Testis (tissue), 3 donors: ENCODE data around the gene PPP2R2C. TPM values are rescaled to one million over a fixed set of nuclear protein-coding genes. Genes with fewer than 3 reads are reported as not detected.

Source experiments
- DNase-seq: peaks from one replicate; pipeline ENCODE4 v3.0.0-alpha.2; 2019
- H3K27ac ChIP-seq, 2 donors: fragments of 200-600 bp; sonication (generic); one replicate each; pipeline ENCODE4 v1.5.1; 2019
- H3K27me3 ChIP-seq: fragments of 200-600 bp; sonication (generic); one replicate; pipeline ENCODE4 v1.5.1; 2019
- H3K36me3 ChIP-seq: fragments of 200-600 bp; sonication (generic); one replicate; pipeline ENCODE4 v1.5.1; 2017; ENCODE audit warnings: low read depth; ENCODE audit errors: missing control alignments
- H3K4me1 ChIP-seq: fragments of 200-600 bp; sonication (generic); one replicate; pipeline ENCODE4 v1.5.1; 2019
- H3K4me3 ChIP-seq, 2 donors: fragments of 200-600 bp; sonication (generic); one replicate each; pipeline ENCODE4 v1.5.1; 2017 to 2019
- H3K9me3 ChIP-seq: fragments of 200-600 bp; sonication (generic); one replicate; pipeline ENCODE4 v1.5.1; 2017
- POLR2A ChIP-seq: fragments of 450-650 bp; IDR thresholded peaks from one replicate; pipeline ENCODE4 v1.6.1; 2017; ENCODE audit warnings: antibody characterized with exemption, mild to moderate bottlenecking, moderate library complexity
- WGBS, 2 donors: methylation state at CpG; one replicate each; pipeline ENCODE4 v1.1.5; 2018; 5-methylcytosine and 5-hydroxymethylcytosine counted together
- intact Hi-C: fragments of 100-400 bp; cut with DNase I; formaldehyde crosslinking; loops from one replicate; pipeline ENCODE4 v1.15.1; 2023; ENCODE audit warnings: low total_unique reads
- polyA plus RNA-seq: library from polyadenylated mRNA; stranded (reverse); fragments of 350-450 nt; fragmentation: Illumina TruSeq; extraction: RNeasy Lipid Tissue Mini Kit (QIAGEN cat#74804); gene quantifications from one replicate; pipeline ENCODE4 v1.2.3, GENCODE V29; 2014; ENCODE audit warnings: low read depth, low replicate concordance; ENCODE audit not compliant: insufficient read depth
- total RNA-seq, 2 donors: library from RNA; depleted of rRNA; stranded (reverse); fragments of >200 nt; gene quantifications; one replicate each; pipeline ENCODE4 v1.2.3, GENCODE V29; 2016
- TF ChIP-seq, protein P1 (sequence below), 3 experiments: fragments of 450-650 bp in 2 of 3; fragments of 200-600 bp in 1 of 3; sonication (generic) in 1 of 3; IDR thresholded peaks; one replicate each; pipeline ENCODE4 v1.5.1; 2016 to 2019; ENCODE audit warnings: antibody characterized with exemption in 3 of 3, mild to moderate bottlenecking in 2 of 3, moderate library complexity in 1 of 3

PPP2R2C gene
- total and polyA plus RNA-seq, 3 donors from 2014 or later = 7.9 to 20.4 (median 13.1) TPM

DNA sequence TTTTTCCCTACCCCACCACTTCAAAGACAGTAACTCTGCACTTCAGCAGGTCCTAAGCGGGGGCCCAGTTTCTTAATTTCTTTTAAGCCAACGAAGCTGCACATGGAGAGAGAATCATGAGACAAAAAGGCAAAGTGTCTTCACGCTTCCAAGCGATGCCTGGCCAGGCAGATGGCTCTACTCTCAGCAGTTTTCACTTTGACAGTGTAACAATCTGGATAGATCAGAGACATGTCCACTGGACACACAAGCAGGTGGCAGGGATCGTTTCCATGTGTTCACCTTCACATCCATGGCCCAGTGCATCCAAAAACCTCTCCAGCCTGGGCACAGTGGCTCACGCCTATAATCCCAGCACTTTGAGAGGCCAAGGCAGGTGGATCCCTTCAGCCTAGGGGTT, 27.8 kb downstream of the PPP2R2C start:
- Histone ChIP-seq H3K4me1 (peaks cover 6% of the 10 kb centered on the region), H3K36me3 (no peaks in the 10 kb centered on the region), H3K9me3 (no peaks in the 10 kb centered on the region), H3K27ac (no peak overlapping the region), H3K27me3 (no peaks in the 10 kb centered on the region), H3K4me3 (no peak overlapping the region)
- 87 to 90% methylated on average over 6 of the region's 6 CpGs for WGBS, 2 donors
- intact Hi-C loops = no loop called here
- no peak for DNase-seq
- TF ChIP-seq, protein P1, sequence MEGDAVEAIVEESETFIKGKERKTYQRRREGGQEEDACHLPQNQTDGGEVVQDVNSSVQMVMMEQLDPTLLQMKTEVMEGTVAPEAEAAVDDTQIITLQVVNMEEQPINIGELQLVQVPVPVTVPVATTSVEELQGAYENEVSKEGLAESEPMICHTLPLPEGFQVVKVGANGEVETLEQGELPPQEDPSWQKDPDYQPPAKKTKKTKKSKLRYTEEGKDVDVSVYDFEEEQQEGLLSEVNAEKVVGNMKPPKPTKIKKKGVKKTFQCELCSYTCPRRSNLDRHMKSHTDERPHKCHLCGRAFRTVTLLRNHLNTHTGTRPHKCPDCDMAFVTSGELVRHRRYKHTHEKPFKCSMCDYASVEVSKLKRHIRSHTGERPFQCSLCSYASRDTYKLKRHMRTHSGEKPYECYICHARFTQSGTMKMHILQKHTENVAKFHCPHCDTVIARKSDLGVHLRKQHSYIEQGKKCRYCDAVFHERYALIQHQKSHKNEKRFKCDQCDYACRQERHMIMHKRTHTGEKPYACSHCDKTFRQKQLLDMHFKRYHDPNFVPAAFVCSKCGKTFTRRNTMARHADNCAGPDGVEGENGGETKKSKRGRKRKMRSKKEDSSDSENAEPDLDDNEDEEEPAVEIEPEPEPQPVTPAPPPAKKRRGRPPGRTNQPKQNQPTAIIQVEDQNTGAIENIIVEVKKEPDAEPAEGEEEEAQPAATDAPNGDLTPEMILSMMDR (IDR thresholded peaks at IDR 0.05) = no peak
- TF ChIP-seq POLR2A = no peak

- H3K27ac ChIP-seq = no peak overlapping the region
- H3K4me3 ChIP-seq = no peak overlapping the region
- no peaks in the 10 kb centered on the region for H3K9me3 ChIP-seq
- H3K36me3 ChIP-seq = no peaks in the 10 kb centered on the region
- DNase-seq = no peak
- H3K27me3 ChIP-seq = no peaks in the 10 kb centered on the region
- H3K4me1 ChIP-seq = peaks cover 8% of the 10 kb centered on the region
- TF ChIP-seq POLR2A = no peak
- TF ChIP-seq, protein P1 (IDR thresholded peaks at IDR 0.05) = no peak
- intact Hi-C loops = no loop called here
- WGBS, 2 donors = 89 to 91% methylated on average over 10 to 21 of the region's 21 CpGs
Measured at GRCh38 chr4:6443035-6444023, 29.1 kb downstream of the PPP2R2C start.

GRCh38 chr4:6442555-6442954, 29.9 kb downstream of the PPP2R2C start:
- no peak overlapping the region for H3K4me3 ChIP-seq
- no peaks in the 10 kb centered on the region for H3K36me3 ChIP-seq
- no peaks in the 10 kb centered on the region for H3K9me3 ChIP-seq
- intact Hi-C loops = no loop called here
- no peak for DNase-seq
- no peak overlapping the region for H3K27ac ChIP-seq
- TF ChIP-seq POLR2A = no peak
- TF ChIP-seq, protein P1 (IDR thresholded peaks at IDR 0.05) = no peak
- peaks cover 12% of the 10 kb centered on the region for H3K4me1 ChIP-seq
- no peaks in the 10 kb centered on the region for H3K27me3 ChIP-seq
- 94 to 100% methylated on average over 6 to 8 of the region's 8 CpGs for WGBS, 2 donors

- intact Hi-C loops = no loop called here
- H3K27ac ChIP-seq = no peak overlapping the region
- TF ChIP-seq, protein P1 (IDR thresholded peaks at IDR 0.05) = no peak
Measured at GRCh38 chr4:6441758-6442157, 30.7 kb downstream of the PPP2R2C start.

More at GRCh38 chr4:6441758-6442157, 30.7 kb downstream of the PPP2R2C start:
- no peaks in the 10 kb centered on the region for H3K36me3 ChIP-seq
- no peaks in the 10 kb centered on the region for H3K27me3 ChIP-seq
- DNase-seq = no peak
- WGBS, 2 donors = 91 to 93% methylated on average over 7 of the region's 7 CpGs
- peaks cover 6% of the 10 kb centered on the region for H3K4me1 ChIP-seq
- H3K9me3 ChIP-seq = no peaks in the 10 kb centered on the region
- no peak overlapping the region for H3K4me3 ChIP-seq
